ENCODE measurements around the gene NCF4.
A peak's percentile ranks its signal among the peaks of the same experiment; 100 is the strongest.

Gene NCF4

DNA sequence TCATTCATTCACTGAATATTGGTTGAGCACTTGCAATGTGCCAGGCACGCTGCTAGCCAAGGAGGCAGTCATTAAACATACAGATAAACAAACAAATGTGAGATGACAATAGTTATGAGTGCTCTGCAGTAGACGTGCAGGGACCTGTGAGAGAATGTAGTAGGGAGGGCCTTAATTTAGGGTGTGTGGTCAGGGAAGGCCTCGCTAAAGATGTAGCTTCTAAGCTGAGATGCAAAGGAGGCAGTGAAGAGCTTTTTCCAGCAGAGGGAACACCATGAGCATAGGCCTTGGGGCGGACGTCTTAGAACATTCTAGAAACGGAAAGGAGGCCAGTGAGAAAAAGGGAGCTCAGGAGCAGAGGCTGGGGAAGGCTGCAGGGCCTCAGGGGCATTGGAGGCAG is 789 bp upstream of the NCF4 start:
- no peaks in the 10 kb centered on the region for H3K36me3 ChIP-seq (replicated peaks; ENCODE audit: insufficient read depth, low read length)
- no peak overlapping the region for H3K4me3 ChIP-seq (ENCODE audit: low read length)
- H3K9ac ChIP-seq (ENCODE audit: low read length): no peak overlapping the region
- no peak overlapping the region for H2AFZ ChIP-seq (ENCODE audit: low read length)
- peaks cover 10% of the 10 kb centered on the region; the same call in 1 of the 2 replicates for H3K79me2 ChIP-seq (ENCODE audit: low read length)
- H3F3A ChIP-seq (ENCODE audit: insufficient read depth, low read length): peaks cover 37% of the 10 kb centered on the region
- TF ChIP-seq CTCF (IDR thresholded peaks at IDR 0.05; ENCODE audit: low read length) (0 out of 2 replicates have a peak, but pooled peaks have one; percentile 10), EZH2 (optimal IDR thresholded peaks at IDR 0.05; ENCODE audit: low read depth, low read length) (no peak), EZH2phosphoT487 (IDR thresholded peaks at IDR 0.05; ENCODE audit: low read length) (no peak)
- no peaks in the 10 kb centered on the region for H3K9me3 ChIP-seq (replicated peaks; ENCODE audit: insufficient read depth, low read length)
- no peaks in the 10 kb centered on the region for H4K20me1 ChIP-seq (ENCODE audit: insufficient read depth, low read length)
- peak overlapping the region; percentile 82; the same call in 1 of the 2 replicates for H3K27ac ChIP-seq (ENCODE audit: low read length)
- peaks cover 54% of the 10 kb centered on the region for H3K4me1 ChIP-seq (ENCODE audit: low read length)
- no peak overlapping the region for H3K4me2 ChIP-seq (ENCODE audit: low read depth, low read length)
- H3K27me3 ChIP-seq (replicated peaks; ENCODE audit: insufficient read depth, low read length): no peaks in the 10 kb centered on the region
- no peaks in the 10 kb centered on the region for H3K9me2 ChIP-seq (replicated peaks; ENCODE audit: insufficient read depth, low read length)
- DNase-seq: no peak

DNA sequence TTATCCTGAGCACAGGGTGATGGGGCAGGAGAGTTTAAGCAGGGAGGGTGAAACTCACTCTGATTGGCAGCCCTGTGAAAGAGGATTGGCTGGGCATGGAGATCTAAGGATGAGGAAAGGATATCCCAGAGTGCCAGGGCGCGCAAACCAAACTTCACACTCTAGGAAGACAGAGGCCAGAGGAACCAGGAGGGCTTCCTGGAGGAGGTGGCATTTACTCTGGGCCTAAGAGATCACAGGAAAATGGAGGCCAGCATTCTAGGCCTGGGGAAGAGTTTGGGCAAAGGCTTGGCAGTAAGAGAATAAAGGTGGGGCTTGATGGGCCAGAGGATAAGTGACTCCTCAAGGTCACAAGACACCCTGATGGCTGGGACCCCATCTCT is 377 bp upstream of the NCF4 start:
- TF ChIP-seq EZH2phosphoT487 (IDR thresholded peaks at IDR 0.05; ENCODE audit: low read length): no peak
- TF ChIP-seq EZH2 (optimal IDR thresholded peaks at IDR 0.05; ENCODE audit: low read depth, low read length): no peak
- TF ChIP-seq CTCF (IDR thresholded peaks at IDR 0.05; ENCODE audit: low read length): no peak
- no peaks in the 10 kb centered on the region for H3K9me2 ChIP-seq (replicated peaks; ENCODE audit: insufficient read depth, low read length)
- H3K27me3 ChIP-seq (replicated peaks; ENCODE audit: insufficient read depth, low read length): no peaks in the 10 kb centered on the region
- peak overlapping the region; percentile 82 for H3K27ac ChIP-seq (ENCODE audit: low read length)
- H3K4me3 ChIP-seq (ENCODE audit: low read length): peak overlapping the region; percentile 41; the same call in 1 of the 2 replicates
- H2AFZ ChIP-seq (ENCODE audit: low read length): peak overlapping the region; percentile 64
- peak overlapping the region; percentile 68; the same call in 1 of the 2 replicates for H3K9ac ChIP-seq (ENCODE audit: low read length)
- peak overlapping the region; percentile 55; the same call in 1 of the 2 replicates for H3K4me2 ChIP-seq (ENCODE audit: low read depth, low read length)
- peaks cover 54% of the 10 kb centered on the region for H3K4me1 ChIP-seq (ENCODE audit: low read length)
- H3K36me3 ChIP-seq (replicated peaks; ENCODE audit: insufficient read depth, low read length): no peaks in the 10 kb centered on the region
- no peak for DNase-seq
- peaks cover 37% of the 10 kb centered on the region for H3F3A ChIP-seq (ENCODE audit: insufficient read depth, low read length)
- H3K79me2 ChIP-seq (ENCODE audit: low read length): peaks cover 10% of the 10 kb centered on the region; the same call in 1 of the 2 replicates
- no peaks in the 10 kb centered on the region for H4K20me1 ChIP-seq (ENCODE audit: insufficient read depth, low read length)
- no peaks in the 10 kb centered on the region for H3K9me3 ChIP-seq (replicated peaks; ENCODE audit: insufficient read depth, low read length)

- Histone ChIP-seq H4K20me1 (ENCODE audit: insufficient read depth, low read length) (no peaks in the 10 kb centered on the region), H3K4me3 (ENCODE audit: low read length) (no peak overlapping the region), H3K36me3 (replicated peaks; ENCODE audit: insufficient read depth, low read length) (no peaks in the 10 kb centered on the region), H3K4me1 (ENCODE audit: low read length) (peaks cover 37% of the 10 kb centered on the region), H3K4me2 (ENCODE audit: low read depth, low read length) (no peak overlapping the region), H3K27me3 (replicated peaks; ENCODE audit: insufficient read depth, low read length) (no peaks in the 10 kb centered on the region), H3K27ac (ENCODE audit: low read length) (no peak overlapping the region), H3K9me3 (replicated peaks; ENCODE audit: insufficient read depth, low read length) (no peaks in the 10 kb centered on the region), H2AFZ (ENCODE audit: low read length) (no peak overlapping the region), H3F3A (ENCODE audit: insufficient read depth, low read length) (peaks cover 37% of the 10 kb centered on the region), H3K9ac (ENCODE audit: low read length) (no peak overlapping the region), H3K79me2 (ENCODE audit: low read length) (peaks cover 10% of the 10 kb centered on the region; the same call in 1 of the 2 replicates), H3K9me2 (replicated peaks; ENCODE audit: insufficient read depth, low read length) (no peaks in the 10 kb centered on the region)
- no peak for DNase-seq
- TF ChIP-seq EZH2 (optimal IDR thresholded peaks at IDR 0.05; ENCODE audit: low read depth, low read length) (no peak), EZH2phosphoT487 (IDR thresholded peaks at IDR 0.05; ENCODE audit: low read length) (no peak), CTCF (IDR thresholded peaks at IDR 0.05; ENCODE audit: low read length) (no peak)
Observed at GRCh38 chr22:36862251-36863242, 1.7 kb downstream of the NCF4 start.

Data from MM.1S (cell line).